ENCODE results near the gene CAV1. TPM values are rescaled to one million over a fixed set of nuclear protein-coding genes. Genes with fewer than 3 reads are reported as not detected.

The CAV1 gene
- total RNA-seq, 4 donors from 2014 or later = 52.2 to 73.8 (median 62.2) TPM

GRCh38 chr7:116497708-116498107 is 27.1 kb upstream of the CAV1 start:
- no peaks in the 10 kb centered on the region for H3K9me3 ChIP-seq
- no peak overlapping the region for H3K27ac ChIP-seq
- H3K36me3 ChIP-seq = no peaks in the 10 kb centered on the region
- no peak for TF ChIP-seq POLR2AphosphoS5 (IDR thresholded peaks at IDR 0.05)
- no peak for TF ChIP-seq EP300 (IDR thresholded peaks at IDR 0.05; ENCODE audit: low read depth)
- no peak for TF ChIP-seq CTCF (IDR thresholded peaks at IDR 0.05)
- TF ChIP-seq POLR2A (IDR thresholded peaks at IDR 0.05) = no peak
- peaks cover 5% of the 10 kb centered on the region for H3K27me3 ChIP-seq
- no peak for DNase-seq
- no peak overlapping the region for H3K4me3 ChIP-seq
- intact Hi-C loops (cut with DNase I; ENCODE audit: low total_unique reads) (no loop called here), in situ Hi-C loops (cut with MboI; ENCODE audit: low pct_ligation_motif_present in 1 of 4, low pct_unique_long_range_greater_than_20kb in 1 of 4, low sequenced_read_pairs in 3 of 4) (no loop called here)
- WGBS, 2 donors (ENCODE audit: low coverage in 1 of 2) = 64 to 72% methylated on average over 1 of the region's 1 CpG
- H3K4me1 ChIP-seq = peaks cover 0 to 17% (median 15%) of the 10 kb centered on the region in 4 donors

- Histone ChIP-seq H3K36me3 (no peaks in the 10 kb centered on the region), H3K9me3 (no peaks in the 10 kb centered on the region), H3K27me3 (peaks cover 5% of the 10 kb centered on the region), H3K27ac (peak within 1 kb of the TSS; percentile 83 to 90 (median 86)), H3K4me1 (peaks cover 0 to 17% (median 13%) of the 10 kb centered on the region in 4 donors), H3K4me3 (peak within 1 kb of the TSS; percentile 44 to 85 (median 60))
- in situ Hi-C loops (cut with MboI; ENCODE audit: low pct_ligation_motif_present in 1 of 4, low pct_unique_long_range_greater_than_20kb in 1 of 4, low sequenced_read_pairs in 3 of 4) (no loop called here), intact Hi-C loops (cut with DNase I; ENCODE audit: low total_unique reads) (no loop called here)
- peak; percentile 64 for DNase-seq
- TF ChIP-seq CTCF (IDR thresholded peaks at IDR 0.05) (no peak), EP300 (IDR thresholded peaks at IDR 0.05; ENCODE audit: low read depth) (no peak), POLR2A (IDR thresholded peaks at IDR 0.05) (peak; percentile 10), POLR2AphosphoS5 (IDR thresholded peaks at IDR 0.05) (peak in 1 of 3 donors; percentile 20)
- WGBS, 2 donors (ENCODE audit: low coverage in 1 of 2) = 6% methylated on average over 34 of the region's 86 CpGs; no CpG with 5 or more reads in 1 of the 2 donors
Measured at GRCh38 chr7:116499168-116500077, 25.4 kb upstream of the CAV1 start, which contains the start of gene CAV2. TSS of gene CAV2 (plus strand) at chr7:116499738. CDS start at chr7:116499782, 44 bp downstream.

- in situ Hi-C loops (cut with MboI; ENCODE audit: low pct_ligation_motif_present in 1 of 4, low pct_unique_long_range_greater_than_20kb in 1 of 4, low sequenced_read_pairs in 3 of 4) = no loop called here
- peaks cover 5% of the 10 kb centered on the region for H3K27me3 ChIP-seq
- 13 to 39% methylated on average over 5 to 36 of the region's 36 CpGs for WGBS, 2 donors (ENCODE audit: low coverage in 1 of 2)
- no peaks in the 10 kb centered on the region for H3K9me3 ChIP-seq
- intact Hi-C loops (cut with DNase I; ENCODE audit: low total_unique reads) = no loop called here
- TF ChIP-seq CTCF (IDR thresholded peaks at IDR 0.05) (no peak), POLR2AphosphoS5 (IDR thresholded peaks at IDR 0.05) (peak in 1 of 3 donors; percentile 8)
- H3K36me3 ChIP-seq = no peaks in the 10 kb centered on the region
- H3K27ac ChIP-seq = peak overlapping the region; percentile 83 to 90 (median 86)
- DNase-seq = peak; percentile 26
- peak overlapping the region; percentile 44 to 85 (median 60) for H3K4me3 ChIP-seq
- peaks cover 0 to 21% (median 13%) of the 10 kb centered on the region in 4 donors for H3K4me1 ChIP-seq
Measured at GRCh38 chr7:116500078-116500853, 24.6 kb upstream of the CAV1 start.
